K562 (cell line): ENCODE results near the gene DEF6. TPM values are rescaled to one million over a fixed set of nuclear protein-coding genes. Genes with fewer than 3 reads are reported as not detected.

Experiments
- TBL1XR1 ChIP-seq, 2 experiments: IDR thresholded peaks; 2 replicates each; pipeline ENCODE4 v1.6.1; 2012; ENCODE audit warnings: improper control_type of control experiment in 2 of 2, low read length in 2 of 2, mild to moderate bottlenecking in 1 of 2
- polyA plus RNA-seq, 8 experiments: library from polyadenylated mRNA; depleted of rRNA in 4 of 8; stranded (reverse) in 5 of 8; unstranded in 3 of 8; fragments of >200 nt; fragmentation: Nextera tagmentation in 2 of 8; fragmentation: Illumina TruSeq in 1 of 8; extraction: Ambion mirVana in 2 of 8; extraction: Trizol in 1 of 8; gene quantifications; 2 replicates each; pipeline versions ENCODE4 v1.2.1 to v1.2.3, GENCODE V29; 2011 to 2014; ENCODE audit warnings: inconsistent platforms in 1 of 8, missing spikeins in 1 of 8
- total RNA-seq, 7 experiments: library from RNA; depleted of rRNA in 6 of 7; stranded (reverse); fragments of >200 nt in 6 of 7; fragmentation: Illumina TruSeq in 2 of 7; extraction: Trizol in 2 of 7; gene quantifications; 2 replicates each; pipeline versions ENCODE4 v1.2.1 to v1.2.3, GENCODE V29; 2011 to 2021; ENCODE audit warnings: low replicate concordance in 1 of 7
- TF ChIP-seq, protein P1 (sequence below): fragments of 450-650 bp; IDR thresholded peaks from 2 replicates; pipeline ENCODE4 v1.6.1; 2016; ENCODE audit warnings: mild to moderate bottlenecking, moderate library complexity

Gene DEF6
- total and polyA plus RNA-seq, 9 of the 15 experiments (the other 6 are each of a cell fraction or from before 2014, with no cell fraction given), result 1.3 to 44.6 (median 22.7) TPM

DNA sequence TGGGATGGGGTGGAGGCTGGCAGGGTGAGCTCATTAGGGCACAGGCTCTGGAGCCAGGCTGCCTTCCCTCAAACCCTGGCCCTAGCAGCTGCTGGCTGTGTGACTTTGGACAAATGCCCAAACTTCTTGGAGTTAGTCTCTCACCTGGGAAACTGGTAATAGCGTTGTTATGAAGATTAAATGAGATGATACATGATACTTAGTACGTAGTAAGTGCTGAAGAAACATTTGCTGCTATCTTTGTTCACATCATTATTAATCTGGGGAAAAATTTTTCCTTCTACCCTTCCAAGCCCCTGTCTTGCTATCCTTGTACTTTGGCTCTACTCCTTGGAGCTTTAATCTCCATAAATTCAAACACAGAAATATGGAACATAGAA is 22.4 kb downstream of the DEF6 start (continued):
- TF ChIP-seq, protein P1, sequence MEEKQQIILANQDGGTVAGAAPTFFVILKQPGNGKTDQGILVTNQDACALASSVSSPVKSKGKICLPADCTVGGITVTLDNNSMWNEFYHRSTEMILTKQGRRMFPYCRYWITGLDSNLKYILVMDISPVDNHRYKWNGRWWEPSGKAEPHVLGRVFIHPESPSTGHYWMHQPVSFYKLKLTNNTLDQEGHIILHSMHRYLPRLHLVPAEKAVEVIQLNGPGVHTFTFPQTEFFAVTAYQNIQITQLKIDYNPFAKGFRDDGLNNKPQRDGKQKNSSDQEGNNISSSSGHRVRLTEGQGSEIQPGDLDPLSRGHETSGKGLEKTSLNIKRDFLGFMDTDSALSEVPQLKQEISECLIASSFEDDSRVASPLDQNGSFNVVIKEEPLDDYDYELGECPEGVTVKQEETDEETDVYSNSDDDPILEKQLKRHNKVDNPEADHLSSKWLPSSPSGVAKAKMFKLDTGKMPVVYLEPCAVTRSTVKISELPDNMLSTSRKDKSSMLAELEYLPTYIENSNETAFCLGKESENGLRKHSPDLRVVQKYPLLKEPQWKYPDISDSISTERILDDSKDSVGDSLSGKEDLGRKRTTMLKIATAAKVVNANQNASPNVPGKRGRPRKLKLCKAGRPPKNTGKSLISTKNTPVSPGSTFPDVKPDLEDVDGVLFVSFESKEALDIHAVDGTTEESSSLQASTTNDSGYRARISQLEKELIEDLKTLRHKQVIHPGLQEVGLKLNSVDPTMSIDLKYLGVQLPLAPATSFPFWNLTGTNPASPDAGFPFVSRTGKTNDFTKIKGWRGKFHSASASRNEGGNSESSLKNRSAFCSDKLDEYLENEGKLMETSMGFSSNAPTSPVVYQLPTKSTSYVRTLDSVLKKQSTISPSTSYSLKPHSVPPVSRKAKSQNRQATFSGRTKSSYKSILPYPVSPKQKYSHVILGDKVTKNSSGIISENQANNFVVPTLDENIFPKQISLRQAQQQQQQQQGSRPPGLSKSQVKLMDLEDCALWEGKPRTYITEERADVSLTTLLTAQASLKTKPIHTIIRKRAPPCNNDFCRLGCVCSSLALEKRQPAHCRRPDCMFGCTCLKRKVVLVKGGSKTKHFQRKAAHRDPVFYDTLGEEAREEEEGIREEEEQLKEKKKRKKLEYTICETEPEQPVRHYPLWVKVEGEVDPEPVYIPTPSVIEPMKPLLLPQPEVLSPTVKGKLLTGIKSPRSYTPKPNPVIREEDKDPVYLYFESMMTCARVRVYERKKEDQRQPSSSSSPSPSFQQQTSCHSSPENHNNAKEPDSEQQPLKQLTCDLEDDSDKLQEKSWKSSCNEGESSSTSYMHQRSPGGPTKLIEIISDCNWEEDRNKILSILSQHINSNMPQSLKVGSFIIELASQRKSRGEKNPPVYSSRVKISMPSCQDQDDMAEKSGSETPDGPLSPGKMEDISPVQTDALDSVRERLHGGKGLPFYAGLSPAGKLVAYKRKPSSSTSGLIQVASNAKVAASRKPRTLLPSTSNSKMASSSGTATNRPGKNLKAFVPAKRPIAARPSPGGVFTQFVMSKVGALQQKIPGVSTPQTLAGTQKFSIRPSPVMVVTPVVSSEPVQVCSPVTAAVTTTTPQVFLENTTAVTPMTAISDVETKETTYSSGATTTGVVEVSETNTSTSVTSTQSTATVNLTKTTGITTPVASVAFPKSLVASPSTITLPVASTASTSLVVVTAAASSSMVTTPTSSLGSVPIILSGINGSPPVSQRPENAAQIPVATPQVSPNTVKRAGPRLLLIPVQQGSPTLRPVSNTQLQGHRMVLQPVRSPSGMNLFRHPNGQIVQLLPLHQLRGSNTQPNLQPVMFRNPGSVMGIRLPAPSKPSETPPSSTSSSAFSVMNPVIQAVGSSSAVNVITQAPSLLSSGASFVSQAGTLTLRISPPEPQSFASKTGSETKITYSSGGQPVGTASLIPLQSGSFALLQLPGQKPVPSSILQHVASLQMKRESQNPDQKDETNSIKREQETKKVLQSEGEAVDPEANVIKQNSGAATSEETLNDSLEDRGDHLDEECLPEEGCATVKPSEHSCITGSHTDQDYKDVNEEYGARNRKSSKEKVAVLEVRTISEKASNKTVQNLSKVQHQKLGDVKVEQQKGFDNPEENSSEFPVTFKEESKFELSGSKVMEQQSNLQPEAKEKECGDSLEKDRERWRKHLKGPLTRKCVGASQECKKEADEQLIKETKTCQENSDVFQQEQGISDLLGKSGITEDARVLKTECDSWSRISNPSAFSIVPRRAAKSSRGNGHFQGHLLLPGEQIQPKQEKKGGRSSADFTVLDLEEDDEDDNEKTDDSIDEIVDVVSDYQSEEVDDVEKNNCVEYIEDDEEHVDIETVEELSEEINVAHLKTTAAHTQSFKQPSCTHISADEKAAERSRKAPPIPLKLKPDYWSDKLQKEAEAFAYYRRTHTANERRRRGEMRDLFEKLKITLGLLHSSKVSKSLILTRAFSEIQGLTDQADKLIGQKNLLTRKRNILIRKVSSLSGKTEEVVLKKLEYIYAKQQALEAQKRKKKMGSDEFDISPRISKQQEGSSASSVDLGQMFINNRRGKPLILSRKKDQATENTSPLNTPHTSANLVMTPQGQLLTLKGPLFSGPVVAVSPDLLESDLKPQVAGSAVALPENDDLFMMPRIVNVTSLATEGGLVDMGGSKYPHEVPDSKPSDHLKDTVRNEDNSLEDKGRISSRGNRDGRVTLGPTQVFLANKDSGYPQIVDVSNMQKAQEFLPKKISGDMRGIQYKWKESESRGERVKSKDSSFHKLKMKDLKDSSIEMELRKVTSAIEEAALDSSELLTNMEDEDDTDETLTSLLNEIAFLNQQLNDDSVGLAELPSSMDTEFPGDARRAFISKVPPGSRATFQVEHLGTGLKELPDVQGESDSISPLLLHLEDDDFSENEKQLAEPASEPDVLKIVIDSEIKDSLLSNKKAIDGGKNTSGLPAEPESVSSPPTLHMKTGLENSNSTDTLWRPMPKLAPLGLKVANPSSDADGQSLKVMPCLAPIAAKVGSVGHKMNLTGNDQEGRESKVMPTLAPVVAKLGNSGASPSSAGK, result no peak
- no peak for TF ChIP-seq TBL1XR1 (IDR thresholded peaks at IDR 0.05; ENCODE audit: low read length in 2 of 2)
